Measurements from ENCODE around the gene RBM33. TPM values are rescaled to one million over a fixed set of nuclear protein-coding genes. Genes with fewer than 3 reads are reported as not detected.

Gene RBM33
- total and polyA plus RNA-seq, 2 donors from 2014 or later: 9.8 to 78.7 TPM

GRCh38 chr7:155792999-155793560 lies 148.6 kb downstream of the RBM33 start:
- Histone ChIP-seq H3K27me3 (ENCODE audit: control insufficient read depth, insufficient read depth, low read length) (no peaks in the 10 kb centered on the region), H3K4me1 (ENCODE audit: control insufficient read depth in 2 of 3, insufficient read depth in 2 of 3, low read depth in 1 of 3, low read length in 3 of 3) (peaks cover 0 to 2% (median 0%) of the 10 kb centered on the region in 3 donors), H3K9ac (ENCODE audit: low read length in 3 of 3) (no peak overlapping the region), H3K9me3 (ENCODE audit: control insufficient read depth in 2 of 3, insufficient read depth in 1 of 3, low read length in 3 of 3) (no peaks in the 10 kb centered on the region), H3K36me3 (ENCODE audit: control insufficient read depth in 2 of 3, insufficient read depth in 3 of 3, low read length in 3 of 3) (no peaks in the 10 kb centered on the region), H3K4me3 (ENCODE audit: low read length in 3 of 3) (peak overlapping the region in 1 of 3 donors; percentile 5), H3K27ac (ENCODE audit: low read depth in 2 of 2, low read length in 2 of 2) (no peak overlapping the region)
- no peak for FAIRE-seq
- intact Hi-C loops (cut with DNase I): no loop called here
- no peak for TF ChIP-seq CTCF (IDR thresholded peaks at IDR 0.05; ENCODE audit: borderline replicate concordance, extremely low read depth, insufficient read depth)
- no peak for DNase-seq

- H3K4me3 ChIP-seq (ENCODE audit: low read length in 3 of 3): no peak overlapping the region
- H3K9me3 ChIP-seq (ENCODE audit: control insufficient read depth in 2 of 3, insufficient read depth in 1 of 3, low read length in 3 of 3): no peaks in the 10 kb centered on the region
- H3K27me3 ChIP-seq (ENCODE audit: control insufficient read depth, insufficient read depth, low read length): no peaks in the 10 kb centered on the region
- H3K36me3 ChIP-seq (ENCODE audit: control insufficient read depth in 2 of 3, insufficient read depth in 3 of 3, low read length in 3 of 3): no peaks in the 10 kb centered on the region
- DNase-seq (no peak), FAIRE-seq (no peak)
- no peak overlapping the region for H3K27ac ChIP-seq (ENCODE audit: low read depth in 2 of 2, low read length in 2 of 2)
- no peak for TF ChIP-seq CTCF (IDR thresholded peaks at IDR 0.05; ENCODE audit: borderline replicate concordance, extremely low read depth, insufficient read depth)
- intact Hi-C loops (cut with DNase I): no loop called here
- no peak overlapping the region for H3K9ac ChIP-seq (ENCODE audit: low read length in 3 of 3)
- peaks cover 0 to 2% (median 0%) of the 10 kb centered on the region in 3 donors for H3K4me1 ChIP-seq (ENCODE audit: control insufficient read depth in 2 of 3, insufficient read depth in 2 of 3, low read depth in 1 of 3, low read length in 3 of 3)
These were observed 149.3 kb downstream of the RBM33 start for GRCh38 chr7:155793720-155794119.

- Histone ChIP-seq H3K9me3 (ENCODE audit: control insufficient read depth in 2 of 3, insufficient read depth in 1 of 3, low read length in 3 of 3) (no peaks in the 10 kb centered on the region), H3K27ac (ENCODE audit: low read depth in 2 of 2, low read length in 2 of 2) (no peak overlapping the region), H3K4me1 (ENCODE audit: control insufficient read depth in 2 of 3, insufficient read depth in 2 of 3, low read depth in 1 of 3, low read length in 3 of 3) (peaks cover 0 to 2% (median 0%) of the 10 kb centered on the region in 3 donors), H3K27me3 (ENCODE audit: control insufficient read depth, insufficient read depth, low read length) (no peaks in the 10 kb centered on the region), H3K4me3 (ENCODE audit: low read length in 3 of 3) (no peak overlapping the region), H3K9ac (ENCODE audit: low read length in 3 of 3) (no peak overlapping the region), H3K36me3 (ENCODE audit: control insufficient read depth in 2 of 3, insufficient read depth in 3 of 3, low read length in 3 of 3) (no peaks in the 10 kb centered on the region)
- no peak for DNase-seq
- intact Hi-C loops (cut with DNase I): no loop called here
- FAIRE-seq: no peak
- no peak for TF ChIP-seq CTCF (IDR thresholded peaks at IDR 0.05; ENCODE audit: borderline replicate concordance, extremely low read depth, insufficient read depth)
These were observed 149.7 kb downstream of the RBM33 start for GRCh38 chr7:155794196-155794595.

GRCh38 chr7:155795401-155795800 lies 150.9 kb downstream of the RBM33 start:
- H3K9me3 ChIP-seq (ENCODE audit: control insufficient read depth in 2 of 3, insufficient read depth in 1 of 3, low read length in 3 of 3): no peaks in the 10 kb centered on the region
- DNase-seq (no peak), FAIRE-seq (no peak)
- H3K4me1 ChIP-seq (ENCODE audit: control insufficient read depth in 2 of 3, insufficient read depth in 2 of 3, low read depth in 1 of 3, low read length in 3 of 3): peaks cover 0 to 2% (median 0%) of the 10 kb centered on the region in 3 donors
- no peaks in the 10 kb centered on the region for H3K36me3 ChIP-seq (ENCODE audit: control insufficient read depth in 2 of 3, insufficient read depth in 3 of 3, low read length in 3 of 3)
- H3K9ac ChIP-seq (ENCODE audit: low read length in 3 of 3): no peak overlapping the region
- H3K27me3 ChIP-seq (ENCODE audit: control insufficient read depth, insufficient read depth, low read length): peaks cover 9% of the 10 kb centered on the region
- no peak overlapping the region for H3K4me3 ChIP-seq (ENCODE audit: low read length in 3 of 3)
- TF ChIP-seq CTCF (IDR thresholded peaks at IDR 0.05; ENCODE audit: borderline replicate concordance, extremely low read depth, insufficient read depth): no peak
- intact Hi-C loops (cut with DNase I): no loop called here
- H3K27ac ChIP-seq (ENCODE audit: low read depth in 2 of 2, low read length in 2 of 2): no peak overlapping the region
